Large intestine (tissue), 3 donors: Measurements from ENCODE around the gene GALNT6. TPM values are rescaled to one million over a fixed set of nuclear protein-coding genes. Genes with fewer than 3 reads are reported as not detected.

Source experiments
- DNase-seq, 2 donors: peaks; one replicate each; pipeline versions ENCODE4 v3.0.0 to v3.0.0-alpha.2; 2013
- H3K27ac ChIP-seq: one replicate; pipeline ENCODE4 v1.5.1; 2013; ENCODE audit warnings: low read length
- H3K27me3 ChIP-seq: 2 replicates; pipeline ENCODE4 v1.6.1; 2013; ENCODE audit warnings: low read length; ENCODE audit not compliant: control insufficient read depth, insufficient read depth
- H3K36me3 ChIP-seq: 2 replicates; pipeline ENCODE4 v1.6.1; 2013; ENCODE audit warnings: low read length; ENCODE audit not compliant: control insufficient read depth, insufficient read depth
- H3K4me1 ChIP-seq: one replicate; pipeline ENCODE4 v1.6.1; 2013; ENCODE audit warnings: low read length; ENCODE audit not compliant: control insufficient read depth, insufficient read depth
- H3K4me3 ChIP-seq: one replicate; pipeline ENCODE4 v1.5.1; 2013; ENCODE audit warnings: low read length
- H3K9me3 ChIP-seq: one replicate; pipeline ENCODE4 v1.6.1; 2013; ENCODE audit warnings: mild to moderate bottlenecking, low read depth, low read length, moderate library complexity; ENCODE audit not compliant: control insufficient read depth
- WGBS: methylation state at CpG from one replicate; pipeline ENCODE4 v1.1.5; 2013; ENCODE audit warnings: low lambda C conversion rate; ENCODE audit not compliant: insufficient coverage; 5-methylcytosine and 5-hydroxymethylcytosine counted together
- polyA plus RNA-seq: library from polyadenylated mRNA; unstranded; fragments of 120-200 nt; gene quantifications from one replicate; pipeline ENCODE4 v1.2.1, GENCODE V29; 2013

GALNT6 gene
- polyA plus RNA-seq, 1 donor, result 31.1 TPM

- WGBS, result no CpG with 5 or more reads among the region's 5 CpGs
- Histone ChIP-seq H3K27me3 (no peaks in the 10 kb centered on the region), H3K27ac (peak overlapping the region; percentile 83), H3K9me3 (no peaks in the 10 kb centered on the region), H3K36me3 (no peaks in the 10 kb centered on the region), H3K4me1 (peaks cover 64% of the 10 kb centered on the region), H3K4me3 (no peak overlapping the region)
- DNase-seq, result no peak
Measured at GRCh38 chr12:51406859-51407258, 15.7 kb upstream of the GALNT6 start.

DNA sequence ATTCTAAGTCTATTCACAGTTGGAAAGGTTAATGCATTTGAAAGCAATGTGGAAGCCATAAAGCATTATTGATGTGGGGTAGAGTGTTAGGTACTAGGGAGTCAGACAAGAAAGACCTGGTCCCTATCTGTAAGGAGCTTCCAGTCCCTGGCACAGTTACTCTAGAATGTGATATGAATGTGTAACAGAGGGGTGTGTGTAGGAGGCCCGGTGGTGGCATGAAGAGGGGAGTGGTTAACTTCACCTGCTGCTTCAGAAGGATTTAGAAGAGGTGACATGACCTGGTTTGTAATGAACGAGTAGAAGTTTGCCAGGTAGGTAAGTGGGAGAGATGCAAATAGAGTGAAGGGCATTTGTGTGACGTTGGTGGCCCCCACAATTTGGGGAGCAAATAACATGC, 15.1 kb upstream of the GALNT6 start:
- no peak overlapping the region for H3K4me3 ChIP-seq
- H3K27ac ChIP-seq, result peak overlapping the region; percentile 83
- WGBS, result no CpG with 5 or more reads among the region's 3 CpGs
- peak in 1 of 2 donors; percentile 72 for DNase-seq
- no peaks in the 10 kb centered on the region for H3K9me3 ChIP-seq
- peaks cover 70% of the 10 kb centered on the region for H3K4me1 ChIP-seq
- H3K27me3 ChIP-seq, result no peaks in the 10 kb centered on the region
- no peaks in the 10 kb centered on the region for H3K36me3 ChIP-seq

GRCh38 chr12:51405801-51406207, 14.6 kb upstream of the GALNT6 start:
- Histone ChIP-seq H3K36me3 (no peaks in the 10 kb centered on the region), H3K4me1 (peaks cover 74% of the 10 kb centered on the region), H3K27ac (peak overlapping the region; percentile 83), H3K27me3 (no peaks in the 10 kb centered on the region), H3K4me3 (no peak overlapping the region), H3K9me3 (no peaks in the 10 kb centered on the region)
- WGBS, result no CpG with 5 or more reads among the region's 3 CpGs
- DNase-seq, result peak; percentile 83 to 94

DNA sequence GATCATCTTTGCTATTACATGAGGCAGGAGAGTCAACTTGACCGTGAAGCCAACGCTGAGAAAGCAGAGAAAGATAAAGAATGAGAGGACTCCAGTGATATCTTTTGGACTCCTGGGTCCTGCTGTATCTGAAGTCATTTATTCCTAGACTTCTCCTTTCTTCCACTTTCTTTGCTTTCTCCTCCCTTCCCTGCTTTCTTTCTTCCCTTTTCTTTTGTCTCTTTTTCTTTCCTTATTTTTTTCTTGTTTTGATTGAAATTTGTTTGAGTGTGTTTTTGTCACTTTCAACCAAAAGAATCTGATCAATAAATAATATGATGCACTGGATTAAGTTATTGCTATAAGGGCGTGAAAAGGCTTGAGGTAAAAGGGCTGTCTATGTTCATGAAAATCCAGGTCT, 13.4 kb upstream of the GALNT6 start:
- no peak for DNase-seq
- Histone ChIP-seq H3K27ac (peak overlapping the region; percentile 83), H3K27me3 (no peaks in the 10 kb centered on the region), H3K4me1 (peaks cover 76% of the 10 kb centered on the region), H3K9me3 (no peaks in the 10 kb centered on the region), H3K4me3 (no peak overlapping the region), H3K36me3 (no peaks in the 10 kb centered on the region)
- WGBS, result 83% methylated on average over 2 of the region's 3 CpGs

GRCh38 chr12:51403681-51404136, 12.5 kb upstream of the GALNT6 start:
- H3K36me3 ChIP-seq, result no peaks in the 10 kb centered on the region
- WGBS, result 60% methylated on average over 1 of the region's 4 CpGs
- H3K27me3 ChIP-seq, result no peaks in the 10 kb centered on the region
- peak overlapping the region; percentile 83 for H3K27ac ChIP-seq
- DNase-seq, result peak; percentile 69 to 90
- H3K9me3 ChIP-seq, result no peaks in the 10 kb centered on the region
- H3K4me3 ChIP-seq, result no peak overlapping the region
- peaks cover 85% of the 10 kb centered on the region for H3K4me1 ChIP-seq

- Histone ChIP-seq H3K9me3 (no peaks in the 10 kb centered on the region), H3K27ac (peak overlapping the region; percentile 83), H3K27me3 (no peaks in the 10 kb centered on the region), H3K36me3 (no peaks in the 10 kb centered on the region), H3K4me3 (no peak overlapping the region), H3K4me1 (peaks cover 90% of the 10 kb centered on the region)
- DNase-seq, result no peak
- no CpG with 5 or more reads among the region's 6 CpGs for WGBS
Measured at GRCh38 chr12:51403159-51403558, 12.0 kb upstream of the GALNT6 start.

GRCh38 chr12:51401900-51402299, 10.7 kb upstream of the GALNT6 start:
- Histone ChIP-seq H3K4me1 (peaks cover 85% of the 10 kb centered on the region), H3K27me3 (no peaks in the 10 kb centered on the region), H3K27ac (peak overlapping the region; percentile 68), H3K4me3 (no peak overlapping the region), H3K9me3 (no peaks in the 10 kb centered on the region), H3K36me3 (no peaks in the 10 kb centered on the region)
- no CpG with 5 or more reads among the region's 1 CpG for WGBS
- DNase-seq, result no peak

DNA sequence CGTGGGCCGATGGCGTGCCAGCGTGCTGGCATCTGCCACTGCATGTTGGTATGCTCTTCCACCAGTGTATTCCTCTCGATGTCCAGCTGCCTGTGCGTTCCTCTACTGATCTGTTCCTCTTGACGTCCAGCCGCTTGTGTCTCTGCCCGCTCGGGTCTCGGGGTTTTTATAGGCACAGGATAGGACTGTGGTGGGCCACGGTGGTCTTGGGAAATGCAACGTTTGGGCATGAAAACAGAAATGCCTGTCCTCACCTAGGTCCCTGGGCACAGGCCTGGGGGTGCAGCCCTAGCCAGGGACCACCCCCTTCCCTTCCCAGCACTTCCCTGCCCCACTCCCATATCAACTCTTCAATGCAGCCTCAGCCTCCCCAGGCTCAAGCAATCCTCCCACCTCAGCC, 10.3 kb upstream of the GALNT6 start:
- WGBS, result no CpG with 5 or more reads among the region's 13 CpGs
- no peak for DNase-seq
- no peaks in the 10 kb centered on the region for H3K36me3 ChIP-seq
- no peak overlapping the region for H3K4me3 ChIP-seq
- H3K9me3 ChIP-seq, result no peaks in the 10 kb centered on the region
- H3K27me3 ChIP-seq, result no peaks in the 10 kb centered on the region
- peaks cover 81% of the 10 kb centered on the region for H3K4me1 ChIP-seq
- H3K27ac ChIP-seq, result peak overlapping the region; percentile 68

DNA sequence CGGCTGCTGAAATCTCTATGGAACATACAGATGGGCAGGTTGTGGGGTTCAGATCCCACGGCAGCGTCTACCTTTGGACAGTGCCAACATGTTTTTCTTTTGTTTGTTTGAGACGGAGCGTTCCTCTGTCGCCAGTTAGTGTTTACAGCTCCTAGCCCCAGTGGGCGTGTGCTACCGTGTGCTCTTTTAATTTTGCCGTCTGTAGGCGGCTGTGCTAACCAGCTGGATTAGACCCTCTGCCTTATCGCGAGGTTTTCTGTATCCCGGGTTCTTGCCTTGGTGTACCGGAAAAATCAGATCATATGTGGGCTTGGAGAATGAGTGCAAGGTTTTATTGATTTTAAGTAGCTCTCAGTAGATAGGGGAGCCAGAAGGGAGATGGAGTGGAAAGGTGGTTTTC, 9.8 kb upstream of the GALNT6 start:
- peak overlapping the region; percentile 68 for H3K27ac ChIP-seq
- no peak overlapping the region for H3K4me3 ChIP-seq
- DNase-seq, result peak in 1 of 2 donors; percentile 62
- H3K27me3 ChIP-seq, result no peaks in the 10 kb centered on the region
- no peaks in the 10 kb centered on the region for H3K36me3 ChIP-seq
- no peaks in the 10 kb centered on the region for H3K9me3 ChIP-seq
- H3K4me1 ChIP-seq, result peaks cover 78% of the 10 kb centered on the region
- WGBS, result no CpG with 5 or more reads among the region's 14 CpGs

DNA sequence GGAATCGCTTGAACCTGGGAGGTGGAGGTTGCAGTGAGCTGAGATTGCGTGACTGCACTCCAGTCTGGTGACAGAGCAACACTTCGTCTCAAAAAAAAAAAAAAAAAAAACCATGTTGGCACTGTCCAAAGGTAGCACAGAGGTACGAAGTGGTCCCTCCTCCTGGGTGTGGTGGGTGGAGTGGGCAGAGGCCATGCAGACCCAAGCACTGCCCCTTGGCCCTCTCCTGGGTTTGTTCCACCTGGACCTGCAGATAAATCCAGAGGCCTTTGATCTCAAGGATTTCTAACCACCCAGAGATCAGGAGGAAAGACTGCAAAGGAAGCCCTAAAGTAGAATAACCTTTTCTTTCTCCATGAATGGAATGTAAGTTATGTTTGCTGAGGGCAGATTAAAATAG, 8.7 kb upstream of the GALNT6 start:
- peak overlapping the region; percentile 74 for H3K27ac ChIP-seq
- H3K4me1 ChIP-seq, result peaks cover 81% of the 10 kb centered on the region
- no peaks in the 10 kb centered on the region for H3K27me3 ChIP-seq
- DNase-seq, result peak; percentile 90 to 94
- no peak overlapping the region for H3K4me3 ChIP-seq
- no CpG with 5 or more reads among the region's 4 CpGs for WGBS
- no peaks in the 10 kb centered on the region for H3K36me3 ChIP-seq
- no peaks in the 10 kb centered on the region for H3K9me3 ChIP-seq

DNA sequence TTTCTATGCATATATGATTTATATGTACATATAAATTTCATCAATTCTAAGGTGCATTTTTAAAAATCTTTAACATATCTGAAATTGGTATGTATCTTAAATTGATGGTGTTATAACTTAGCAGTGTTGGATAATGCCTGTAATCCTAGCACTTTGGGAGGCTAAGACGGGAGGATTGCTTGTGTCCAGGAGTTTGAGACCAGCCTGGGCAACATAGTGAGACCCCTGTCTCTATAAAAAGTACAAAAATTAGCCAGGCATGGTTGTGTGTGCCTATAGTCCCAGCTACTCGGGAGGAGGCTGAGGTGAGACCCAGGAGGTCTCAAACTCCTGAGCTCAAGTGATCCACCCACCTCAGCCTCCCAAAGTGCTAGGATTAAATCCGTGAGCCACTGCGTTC, 6.5 kb upstream of the GALNT6 start:
- Histone ChIP-seq H3K27ac (peak overlapping the region; percentile 74), H3K4me3 (no peak overlapping the region), H3K27me3 (no peaks in the 10 kb centered on the region), H3K36me3 (no peaks in the 10 kb centered on the region), H3K9me3 (no peaks in the 10 kb centered on the region), H3K4me1 (peaks cover 75% of the 10 kb centered on the region)
- DNase-seq, result no peak
- no CpG with 5 or more reads among the region's 4 CpGs for WGBS
